Fibroblast of pulmonary artery (primary cell): ENCODE measurements around the gene MDGA2.

Source experiments
- DNase-seq: peaks from one replicate; pipeline ENCODE4 v3.0.0-alpha.2; 2010; ENCODE audit warnings: low read depth
- H3K4me3 ChIP-seq: replicated peaks from 2 replicates; pipeline ENCODE4 v1.5.1; 2011; ENCODE audit warnings: low read depth, mild to moderate bottlenecking, control low read depth, low read length, moderate library complexity
- CTCF ChIP-seq: IDR thresholded peaks from 2 replicates; pipeline ENCODE4 v1.5.1; 2011; ENCODE audit warnings: mild to moderate bottlenecking, control low read depth, low read length, inconsistent platforms; ENCODE audit errors: missing control alignments

Gene MDGA2

GRCh38 chr14:47665337-47666134, 9.9 kb downstream of the MDGA2 start:
- no peak for DNase-seq
- no peak for TF ChIP-seq CTCF
- H3K4me3 ChIP-seq, result no peak overlapping the region

GRCh38 chr14:47662466-47662865, 12.9 kb downstream of the MDGA2 start:
- DNase-seq, result no peak
- no peak for TF ChIP-seq CTCF
- H3K4me3 ChIP-seq, result no peak overlapping the region

- TF ChIP-seq CTCF, result no peak
- no peak for DNase-seq
- no peak overlapping the region for H3K4me3 ChIP-seq
Observed at GRCh38 chr14:47660158-47660557, 15.2 kb downstream of the MDGA2 start.

DNA sequence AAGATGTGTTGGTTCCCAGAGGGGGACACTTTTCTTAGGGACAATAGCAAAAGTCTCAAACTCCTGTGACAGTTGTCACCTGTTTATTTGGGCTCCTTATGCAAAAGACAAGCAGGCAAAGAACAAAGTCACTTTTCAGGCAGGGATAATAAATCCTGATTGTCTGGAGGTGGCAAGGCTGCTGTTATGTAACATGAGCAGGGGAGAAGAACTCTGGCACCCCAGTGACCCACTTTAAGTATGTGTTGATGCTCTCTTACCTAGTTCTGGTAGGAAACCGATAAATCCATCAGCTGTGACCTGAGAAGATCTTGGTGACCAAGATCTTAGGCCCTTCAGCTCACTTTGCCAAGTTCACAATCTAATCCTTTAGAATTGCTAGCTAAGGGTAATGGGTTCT, 17.4 kb downstream of the MDGA2 start:
- DNase-seq, result no peak
- TF ChIP-seq CTCF, result no peak

GRCh38 chr14:47657143-47657542, 18.3 kb downstream of the MDGA2 start:
- no peak for DNase-seq
- TF ChIP-seq CTCF, result no peak
- no peak overlapping the region for H3K4me3 ChIP-seq

More for the DNA sequence above, 17.4 kb downstream of the MDGA2 start:
- no peak overlapping the region for H3K4me3 ChIP-seq

DNA sequence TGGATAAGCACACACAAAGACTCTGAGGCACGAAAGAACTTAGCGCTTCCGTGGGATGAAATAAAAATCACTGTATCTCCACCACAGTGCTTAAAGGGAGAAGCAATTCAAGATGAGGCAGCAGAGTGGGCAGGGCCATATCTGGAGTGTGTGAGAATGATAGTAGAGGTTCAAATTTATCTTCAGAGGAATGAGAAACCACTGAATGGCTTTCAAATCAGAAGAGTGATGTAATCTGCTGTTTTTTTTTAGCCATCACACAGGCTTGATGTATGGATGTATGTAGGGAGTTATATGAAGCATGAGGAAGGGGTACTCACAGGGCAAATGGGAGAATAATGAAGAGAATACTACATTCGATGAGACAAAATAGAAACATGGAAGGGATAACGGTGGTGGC, 24.1 kb downstream of the MDGA2 start:
- DNase-seq, result no peak
- TF ChIP-seq CTCF, result no peak
- H3K4me3 ChIP-seq, result no peak overlapping the region

GRCh38 chr14:47637753-47638152, 37.7 kb downstream of the MDGA2 start:
- TF ChIP-seq CTCF, result no peak
- DNase-seq, result no peak

More at GRCh38 chr14:47637753-47638152, 37.7 kb downstream of the MDGA2 start:
- H3K4me3 ChIP-seq, result no peak overlapping the region
